ENCODE data around the gene MEGF11. TPM values are rescaled to one million over a fixed set of nuclear protein-coding genes. Genes with fewer than 3 reads are reported as not detected.

MEGF11 gene
- total RNA-seq, 1 donor from 2014 or later: not detected

GRCh38 chr15:66294157-66294931 lies 40.8 kb upstream of the MEGF11 start:
- Mint-ChIP-seq H3K27me3 (no peaks in the 10 kb centered on the region), H3K9me3 (no peaks in the 10 kb centered on the region), H3K27ac (peak overlapping the region; percentile 81), H3K36me3 (ENCODE audit: low read depth) (peaks cover 17% of the 10 kb centered on the region), H3K4me3 (peak overlapping the region; percentile 82), H3K4me1 (peaks cover 28% of the 10 kb centered on the region)
- ChIA-PET POLR2A (interaction anchor here (0.6 to 2.1 kb wide), 11 partner anchors 60 to 1262 kb away, joined by 3 to 11 read pairs (median 4); partner anchors contain the start of genes CLPX, RAB11A, RNU5B-1 and RPL4), CTCF (interaction anchor here (0.9 to 4.8 kb wide), 3 partner anchors 9 to 204 kb away, joined by 3 to 17 read pairs (median 3); partner anchors contain the start of gene SNAPC5)
- TF ChIP-seq, protein P1, sequence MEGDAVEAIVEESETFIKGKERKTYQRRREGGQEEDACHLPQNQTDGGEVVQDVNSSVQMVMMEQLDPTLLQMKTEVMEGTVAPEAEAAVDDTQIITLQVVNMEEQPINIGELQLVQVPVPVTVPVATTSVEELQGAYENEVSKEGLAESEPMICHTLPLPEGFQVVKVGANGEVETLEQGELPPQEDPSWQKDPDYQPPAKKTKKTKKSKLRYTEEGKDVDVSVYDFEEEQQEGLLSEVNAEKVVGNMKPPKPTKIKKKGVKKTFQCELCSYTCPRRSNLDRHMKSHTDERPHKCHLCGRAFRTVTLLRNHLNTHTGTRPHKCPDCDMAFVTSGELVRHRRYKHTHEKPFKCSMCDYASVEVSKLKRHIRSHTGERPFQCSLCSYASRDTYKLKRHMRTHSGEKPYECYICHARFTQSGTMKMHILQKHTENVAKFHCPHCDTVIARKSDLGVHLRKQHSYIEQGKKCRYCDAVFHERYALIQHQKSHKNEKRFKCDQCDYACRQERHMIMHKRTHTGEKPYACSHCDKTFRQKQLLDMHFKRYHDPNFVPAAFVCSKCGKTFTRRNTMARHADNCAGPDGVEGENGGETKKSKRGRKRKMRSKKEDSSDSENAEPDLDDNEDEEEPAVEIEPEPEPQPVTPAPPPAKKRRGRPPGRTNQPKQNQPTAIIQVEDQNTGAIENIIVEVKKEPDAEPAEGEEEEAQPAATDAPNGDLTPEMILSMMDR (IDR thresholded peaks at IDR 0.05): no peak
- intact Hi-C loops (cut with micrococcal nuclease): loop anchor here (1.0 to 10.0 kb wide), 5 partner anchors 62 to 990 kb away; partner anchors contain the start of genes RNU5B-1, SNAPC5 and TIPIN
- peak; percentile 29 for ATAC-seq (ENCODE audit: low read depth)
- no peak for DNase-seq

- CTCF ChIA-PET: interaction anchor here (0.9 to 4.8 kb wide), 3 partner anchors 8 to 205 kb away, joined by 3 to 17 read pairs (median 3); partner anchors contain the start of gene SNAPC5
- intact Hi-C loops (cut with micrococcal nuclease): loop anchor here (1.0 to 10.0 kb wide), 7 partner anchors 63 to 989 kb away; partner anchors contain the start of genes RAB11A, RNU5B-1, RPL4 and SNAPC5
- TF ChIP-seq, protein P1 (IDR thresholded peaks at IDR 0.05): no peak
- Mint-ChIP-seq H3K9me3 (no peaks in the 10 kb centered on the region), H3K4me1 (peaks cover 28% of the 10 kb centered on the region), H3K27ac (peak within 1 kb of the TSS; percentile 89), H3K4me3 (peak within 1 kb of the TSS; percentile 82), H3K36me3 (ENCODE audit: low read depth) (peaks cover 10% of the 10 kb centered on the region), H3K27me3 (no peaks in the 10 kb centered on the region)
- DNase-seq: peak; percentile 74
- POLR2A ChIA-PET: interaction anchor here (1.0 to 2.1 kb wide), 10 partner anchors 61 to 1108 kb away, joined by 3 to 11 read pairs (median 4); partner anchors contain the start of genes CLPX, RAB11A, RNU5B-1 and RPL4
- ATAC-seq (ENCODE audit: low read depth): peak; percentile 82
Observed at GRCh38 chr15:66293419-66294156, 40.0 kb upstream of the MEGF11 start, which contains the start of gene DIS3L. TSS of gene DIS3L (plus strand) at chr15:66293568. CDS start at chr15:66293597, 29 bp downstream.

DNA sequence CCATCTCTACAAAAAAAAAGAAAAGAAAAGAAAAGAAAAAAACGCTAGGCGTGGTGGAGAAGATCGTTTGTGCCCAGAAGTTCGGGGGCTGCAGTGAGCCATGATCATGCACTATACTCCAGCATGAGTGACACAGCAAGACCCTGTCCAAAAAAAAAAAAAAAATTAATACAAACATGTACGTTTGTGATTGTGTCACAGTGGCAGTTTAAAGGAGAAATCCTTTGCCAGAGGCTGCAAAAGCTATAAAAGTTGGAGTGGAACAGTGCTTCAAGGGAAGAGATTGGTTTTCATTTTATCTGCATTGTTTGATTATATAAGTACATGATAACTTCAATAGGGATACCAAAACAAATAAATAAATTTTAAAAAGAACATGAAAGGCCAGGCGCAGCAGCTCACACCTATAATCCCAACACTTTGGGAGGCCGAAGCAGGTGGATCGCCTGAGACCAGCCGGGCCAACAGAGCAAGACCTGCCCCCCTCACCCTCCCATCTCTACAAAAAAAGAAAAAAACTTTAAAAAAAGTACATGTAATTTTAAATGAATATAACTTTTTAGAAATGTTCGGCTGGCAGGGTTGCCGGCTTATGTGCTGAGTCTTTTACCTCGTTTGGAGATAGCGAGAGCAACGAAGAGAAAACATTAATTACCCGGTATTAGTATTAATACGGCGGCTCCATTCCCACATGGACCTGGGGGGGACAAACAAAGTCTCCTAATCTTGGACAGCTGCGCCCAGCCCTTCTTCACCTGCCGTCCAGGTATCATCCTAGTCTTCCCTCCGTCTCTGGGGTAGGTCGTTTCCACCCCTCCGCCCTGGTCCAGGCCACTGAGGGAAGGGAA lies 39.2 kb upstream of the MEGF11 start:
- TF ChIP-seq, protein P1 (IDR thresholded peaks at IDR 0.05): no peak
- DNase-seq (no peak), ATAC-seq (ENCODE audit: low read depth) (no peak)
- ChIA-PET CTCF (interaction anchor here (4.8 kb wide), 1 partner anchor 206 kb away, joined by 17 read pairs; no protein-coding TSS in a partner anchor), POLR2A (interaction anchor here (1.3 to 2.1 kb wide), 3 partner anchors 64 to 988 kb away, joined by 4 to 11 read pairs (median 9); partner anchors contain the start of genes RNU5B-1, RPL4, TIPIN and ZWILCH)
- Mint-ChIP-seq H3K27ac (peak overlapping the region; percentile 89), H3K4me3 (peak overlapping the region; percentile 82), H3K9me3 (no peaks in the 10 kb centered on the region), H3K4me1 (peaks cover 28% of the 10 kb centered on the region), H3K27me3 (no peaks in the 10 kb centered on the region), H3K36me3 (ENCODE audit: low read depth) (peaks cover 7% of the 10 kb centered on the region)
- intact Hi-C loops (cut with micrococcal nuclease): loop anchor here (2.0 to 10.0 kb wide), 5 partner anchors 212 to 988 kb away; partner anchors contain the start of genes RAB11A, RNU5B-1, RPL4 and ZWILCH

GRCh38 chr15:66291816-66292570 lies 38.4 kb upstream of the MEGF11 start:
- ChIA-PET CTCF (interaction anchor here (4.8 kb wide), 1 partner anchor 207 kb away, joined by 17 read pairs; no protein-coding TSS in a partner anchor), POLR2A (interaction anchor here (0.6 to 0.7 kb wide), 2 partner anchors 226 to 649 kb away, joined by 4 to 5 read pairs; no protein-coding TSS in a partner anchor)
- H3K4me1 Mint-ChIP-seq: peaks cover 30% of the 10 kb centered on the region
- H3K27ac Mint-ChIP-seq: peak overlapping the region; percentile 89
- H3K9me3 Mint-ChIP-seq: no peaks in the 10 kb centered on the region
- peak overlapping the region; percentile 82 for H3K4me3 Mint-ChIP-seq
- TF ChIP-seq, protein P1 (IDR thresholded peaks at IDR 0.05): no peak
- ATAC-seq (ENCODE audit: low read depth): no peak
- intact Hi-C loops (cut with micrococcal nuclease): loop anchor here (2.0 to 10.0 kb wide), 5 partner anchors 213 to 987 kb away; partner anchors contain the start of genes RAB11A, RNU5B-1, RPL4 and ZWILCH
- H3K36me3 Mint-ChIP-seq (ENCODE audit: low read depth): peaks cover 4% of the 10 kb centered on the region
- no peaks in the 10 kb centered on the region for H3K27me3 Mint-ChIP-seq
- DNase-seq: no peak
